ELR (cell line): ENCODE data around the gene TIGD2.
"Not testable (repeated sequence)": the region's sequence is repeated elsewhere in the genome, so short reads cannot be mapped to it uniquely, and the experiment has no call there.

Source experiments
- DNase-seq: peaks from one replicate; pipeline ENCODE4 v3.0.0-alpha.2; 2015; ENCODE audit warnings: low read depth

Gene TIGD2

DNA sequence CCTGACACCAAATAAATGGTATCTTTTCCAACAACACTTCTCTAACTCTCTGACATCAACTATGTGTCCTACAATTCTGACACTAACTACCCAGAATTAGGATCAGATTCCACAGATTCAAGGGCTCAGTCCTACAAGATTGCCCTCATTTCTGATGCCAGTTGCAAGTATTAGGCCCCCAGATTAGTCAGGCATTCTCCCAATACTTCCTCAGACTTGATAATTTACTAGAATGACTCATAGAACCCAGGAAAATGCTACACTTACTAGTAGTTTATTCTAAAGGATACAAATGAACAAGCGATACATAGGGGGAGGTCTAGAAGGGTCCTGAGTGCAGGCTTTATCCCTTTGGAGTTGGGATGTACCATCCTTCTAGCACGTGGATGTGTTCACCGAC, 8.5 kb downstream of the TIGD2 start:
- peak; percentile 63 for DNase-seq

DNA sequence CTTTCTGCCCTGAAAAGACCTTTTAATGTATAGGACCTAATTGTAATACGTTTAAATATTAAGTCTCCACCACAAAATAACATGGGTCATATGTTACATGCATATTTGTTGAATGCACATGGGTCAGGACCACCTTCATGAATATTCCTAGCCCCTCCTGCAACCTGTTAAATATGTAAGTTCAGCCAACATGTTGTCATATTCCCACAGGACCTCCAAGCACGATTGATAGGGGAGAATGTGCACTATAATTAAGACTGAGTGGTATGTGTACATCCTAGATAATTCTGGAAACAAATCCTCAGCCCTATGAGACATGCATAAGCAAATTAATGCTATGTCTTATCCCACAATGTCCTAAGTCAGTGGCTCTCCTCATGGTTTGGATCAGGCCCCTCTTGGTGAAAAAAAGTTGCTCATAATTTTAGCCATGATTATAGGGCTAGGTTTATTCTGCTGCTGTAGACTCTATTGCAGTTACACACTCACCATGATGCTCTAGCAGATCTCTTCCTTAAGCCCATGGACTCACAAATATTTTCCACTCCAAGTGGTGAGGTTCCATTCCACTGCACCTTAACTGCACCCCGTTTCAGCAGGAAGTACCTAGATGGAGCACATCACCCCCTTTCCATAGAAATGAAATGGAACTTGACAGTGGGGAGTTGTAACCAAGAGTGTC, 10.2 kb downstream of the TIGD2 start:
- no peak for DNase-seq

- DNase-seq: peak; percentile 36
Measured at GRCh38 chr4:89123451-89123851, 12.1 kb downstream of the TIGD2 start.

GRCh38 chr4:89125901-89126782, 14.8 kb downstream of the TIGD2 start:
- no peak for DNase-seq

- DNase-seq: peak; percentile 37
Measured at GRCh38 chr4:89129080-89129640, 17.8 kb downstream of the TIGD2 start.

DNA sequence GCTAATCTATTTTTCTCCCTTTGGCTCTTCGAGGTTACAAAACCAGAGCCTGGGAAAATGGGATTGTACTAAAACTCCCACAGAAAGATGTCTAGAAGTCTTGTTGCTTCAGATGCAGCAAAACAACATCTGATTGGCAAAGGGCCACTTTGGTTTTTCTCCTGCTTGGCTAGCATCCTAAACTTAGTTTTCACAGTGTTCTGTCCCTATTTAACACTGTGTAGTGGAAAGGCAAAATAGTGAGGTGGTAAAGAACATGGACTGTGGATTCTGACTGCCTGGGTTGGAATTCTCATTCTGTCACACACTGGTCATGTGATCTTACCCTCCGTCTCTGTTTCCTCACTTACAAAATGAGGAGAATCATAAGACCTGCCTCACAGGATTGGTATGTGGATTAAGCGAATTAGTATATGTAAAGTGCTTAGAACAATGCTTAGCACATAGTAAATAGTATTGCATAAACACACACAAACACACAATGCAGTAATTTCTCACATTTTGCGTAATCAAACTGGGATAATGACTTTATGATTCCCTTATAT, 23.5 kb downstream of the TIGD2 start:
- peak; percentile 76 for DNase-seq

DNA sequence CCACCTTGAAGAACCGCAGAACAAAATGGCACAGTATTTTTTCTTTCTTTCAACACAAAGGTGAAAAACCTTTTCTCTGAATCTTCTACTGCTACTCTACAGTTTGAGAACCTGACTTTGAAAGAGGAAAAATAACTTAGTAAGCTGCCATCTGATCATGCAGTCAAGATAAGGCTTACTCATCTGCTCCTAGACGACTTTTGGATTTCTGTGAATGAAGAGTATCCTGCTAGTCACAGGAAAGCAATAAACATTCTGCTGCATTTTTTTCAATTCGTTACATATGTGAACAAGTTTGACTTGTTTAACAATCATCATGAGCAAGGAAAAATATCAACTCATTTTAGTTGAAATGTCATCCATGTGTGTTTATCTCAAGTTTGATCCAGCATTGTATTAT, 25.2 kb downstream of the TIGD2 start:
- DNase-seq: peak; percentile 69

GRCh38 chr4:89137231-89137630, 25.9 kb downstream of the TIGD2 start:
- DNase-seq: no peak

DNA sequence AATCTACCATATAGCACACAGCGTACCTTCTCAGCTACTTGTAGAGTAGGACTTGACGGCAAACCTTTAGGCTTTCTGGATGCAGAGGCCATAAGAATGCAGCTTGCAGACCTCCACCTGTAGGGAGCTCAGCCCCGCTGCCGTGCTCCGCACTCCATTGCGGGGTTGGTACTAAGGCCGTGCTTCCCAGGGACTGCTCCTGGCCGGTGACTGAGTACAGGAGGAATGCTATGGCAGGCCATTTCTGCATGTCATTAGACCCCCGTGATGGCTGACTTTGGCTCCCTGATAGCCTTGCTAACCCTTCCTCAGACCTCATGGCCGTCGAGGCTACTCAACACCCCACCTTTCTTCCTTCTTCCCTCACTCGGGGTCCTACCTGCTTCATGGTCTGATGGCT, 26.4 kb downstream of the TIGD2 start:
- no peak for DNase-seq

DNA sequence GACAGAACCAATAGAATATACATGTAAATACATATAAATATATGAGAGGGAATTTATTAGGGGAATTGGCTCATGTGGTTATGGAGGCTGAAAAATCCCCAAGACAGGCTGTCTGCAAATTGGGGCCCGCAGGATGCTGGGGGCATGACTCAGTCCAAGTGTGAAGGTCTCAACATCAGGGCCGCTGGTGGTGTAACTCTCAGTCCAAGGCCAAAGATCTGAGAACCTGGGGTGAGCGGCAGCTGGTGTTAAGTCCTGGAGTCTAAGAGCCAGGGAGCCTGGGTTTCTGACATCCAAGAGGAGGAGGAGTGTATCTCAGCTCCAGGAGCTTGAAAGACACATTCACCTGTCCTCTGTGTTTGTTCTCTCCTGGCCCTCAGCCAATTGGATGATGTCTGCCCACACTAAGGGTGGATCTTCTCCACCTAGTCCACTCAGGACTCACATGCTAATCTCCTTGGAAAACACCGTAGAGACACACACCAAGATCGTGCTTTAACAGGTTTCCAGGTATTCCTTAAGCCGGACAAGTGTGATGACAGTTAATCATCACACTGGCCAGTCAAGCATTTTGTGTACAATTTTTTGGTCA, 28.9 kb downstream of the TIGD2 start:
- DNase-seq: peak; percentile 48

DNA sequence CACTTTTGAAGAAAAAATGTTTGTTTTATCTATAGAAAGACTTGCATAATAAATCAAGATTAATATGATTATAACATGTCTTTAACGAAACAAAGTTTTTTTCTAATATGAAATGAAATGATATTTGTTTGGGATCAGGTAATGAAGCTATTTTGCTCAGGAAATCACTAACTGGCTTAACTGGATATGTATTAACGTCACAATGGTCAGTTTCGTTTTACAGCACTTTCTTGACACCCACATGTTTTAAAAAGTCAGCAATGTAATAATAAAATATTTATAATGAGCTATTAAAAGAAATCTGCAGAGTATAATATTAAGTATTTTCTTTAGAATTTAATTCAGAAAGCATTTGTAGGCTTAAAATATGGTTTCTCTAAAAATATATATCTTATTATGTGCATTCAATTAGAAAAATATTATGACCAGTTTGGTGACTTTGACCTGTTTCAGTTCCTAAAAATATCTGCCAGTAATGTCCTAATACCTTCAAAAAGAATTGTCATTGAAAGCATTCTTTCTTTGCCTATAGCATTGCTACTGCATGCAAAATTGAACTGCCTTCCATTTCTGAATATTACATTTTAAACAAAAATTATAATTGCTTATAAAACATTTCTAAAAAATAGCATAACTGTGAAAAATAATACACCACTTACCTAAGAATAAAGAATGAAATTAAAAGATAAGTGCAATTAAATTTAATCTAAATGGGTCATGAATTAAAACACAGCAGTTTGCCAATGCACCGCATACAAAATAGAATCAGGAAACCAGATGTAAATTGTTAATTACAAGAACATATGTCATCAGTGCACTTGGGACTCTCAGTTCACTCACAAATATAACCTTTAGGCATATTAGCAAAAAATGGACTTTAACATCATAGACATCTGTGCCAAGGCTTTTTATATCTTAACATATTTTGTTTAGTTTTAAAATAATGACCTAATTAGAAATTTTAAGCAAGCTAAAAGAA, 31.6 kb downstream of the TIGD2 start:
- DNase-seq: no peak

DNA sequence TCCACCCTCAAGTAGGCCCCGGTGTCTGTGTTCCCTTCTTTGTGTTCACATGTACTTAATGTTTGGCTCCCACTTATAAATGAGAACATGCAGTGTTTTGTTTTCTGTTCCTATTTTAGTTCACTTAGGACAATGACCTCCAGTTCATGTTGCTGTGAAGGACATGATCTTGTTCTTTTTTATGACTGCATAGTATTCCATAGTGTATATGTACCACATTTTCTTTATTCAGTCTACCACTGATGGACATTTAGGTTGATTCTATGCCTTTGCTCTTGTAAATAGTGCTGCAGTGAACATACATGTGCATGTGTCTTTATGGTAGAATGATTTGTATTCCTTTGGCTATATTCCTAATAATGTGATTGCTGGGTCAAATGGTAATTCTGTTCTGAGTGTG, 33.3 kb downstream of the TIGD2 start:
- not testable (repeated sequence) for DNase-seq

DNA sequence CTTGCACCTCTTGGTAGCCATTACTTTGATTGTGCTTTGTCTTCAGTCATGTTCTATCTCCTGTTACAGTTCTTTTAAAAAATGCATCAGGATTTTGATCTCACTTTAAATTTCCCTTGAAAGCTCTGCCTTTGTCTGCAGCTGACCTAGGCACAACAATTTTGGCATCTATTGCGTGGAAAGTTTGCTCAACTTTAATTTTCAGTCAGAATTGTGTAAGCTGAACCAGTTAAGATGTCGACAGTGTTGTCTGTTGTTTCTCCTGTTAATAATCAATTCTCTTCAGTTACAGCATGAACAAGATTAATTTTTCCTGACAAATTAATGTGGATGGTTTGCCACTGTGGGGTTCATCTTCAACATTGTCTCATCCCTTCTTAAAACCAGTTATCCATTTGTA, 34.9 kb downstream of the TIGD2 start:
- DNase-seq: no peak

DNA sequence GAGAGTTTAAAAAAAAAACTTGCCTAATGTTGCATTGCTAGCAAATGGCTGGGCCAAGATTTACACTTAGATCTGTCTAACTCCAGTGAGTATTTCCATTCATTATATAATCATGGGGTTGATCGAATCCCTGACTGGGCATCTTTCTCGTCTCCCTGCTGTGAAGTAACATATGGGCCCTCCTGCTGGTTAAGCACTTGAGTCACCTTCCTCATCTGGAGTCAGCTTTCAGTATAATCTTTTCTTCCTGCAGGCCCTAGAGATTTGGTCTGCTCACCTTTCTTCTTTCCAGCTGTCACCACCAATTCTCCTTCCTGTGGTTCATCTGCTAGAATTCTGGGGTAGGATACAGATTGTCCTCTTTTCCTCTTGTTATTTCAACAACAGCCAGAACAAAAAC, 41.6 kb downstream of the TIGD2 start:
- DNase-seq: peak; percentile 37

DNA sequence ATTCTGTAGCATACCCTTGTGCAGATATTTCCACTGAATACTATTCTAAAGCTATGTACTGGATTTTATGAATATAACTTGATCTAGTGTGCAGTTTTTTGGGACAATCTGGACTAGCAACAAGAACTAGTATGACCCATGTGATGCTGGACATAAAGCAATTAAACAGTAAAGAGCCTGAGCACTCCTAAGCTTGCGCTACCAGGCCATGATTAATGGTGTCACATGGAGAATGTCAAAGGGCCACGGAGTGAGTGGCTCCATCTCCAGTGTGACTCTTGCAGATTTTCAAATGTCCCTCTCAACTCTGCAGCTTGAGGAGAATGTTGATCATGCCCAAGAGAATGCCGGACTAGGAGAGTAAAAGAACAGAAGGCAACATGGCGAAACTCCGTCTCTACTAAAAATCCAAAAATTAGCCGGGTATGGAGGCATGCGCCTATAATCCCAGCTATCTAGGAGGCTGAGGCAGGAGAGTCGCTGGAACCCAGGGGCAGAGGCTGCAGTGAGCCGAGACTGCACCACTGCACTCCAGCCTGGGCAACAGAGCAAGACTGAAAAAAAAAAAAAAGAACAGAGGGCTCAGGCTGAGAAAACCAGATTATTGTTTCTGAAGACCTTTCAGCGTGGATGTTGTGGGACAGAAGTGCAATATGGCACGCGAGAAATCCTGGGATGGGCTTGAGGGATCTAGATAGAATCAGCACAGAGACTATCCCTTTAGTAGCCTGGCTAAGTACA, 45.0 kb downstream of the TIGD2 start:
- no peak for DNase-seq

DNA sequence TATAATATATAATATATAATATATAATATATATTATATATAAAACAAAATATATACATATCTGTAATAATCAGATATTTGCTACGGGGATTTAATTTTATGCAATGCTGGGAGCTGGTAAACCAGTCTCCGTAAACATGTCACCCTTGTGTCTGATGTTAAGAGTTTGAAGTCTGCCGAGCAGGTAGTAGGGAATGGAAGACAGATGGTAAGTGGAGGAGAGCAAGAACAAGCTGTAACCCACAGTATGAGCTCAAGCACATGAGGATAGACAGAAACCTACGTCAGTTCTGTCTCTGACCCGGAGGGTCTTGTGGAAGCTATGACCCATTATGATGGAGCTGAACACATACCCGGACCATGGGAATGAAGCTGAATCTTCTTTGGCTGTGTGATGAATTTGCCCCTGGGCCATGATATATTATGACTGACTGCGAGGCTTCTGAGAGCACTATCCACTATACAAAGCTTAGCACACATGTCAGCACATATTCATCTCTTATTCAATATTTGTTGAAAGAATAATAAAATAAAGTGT, 46.2 kb downstream of the TIGD2 start:
- DNase-seq: peak; percentile 18

GRCh38 chr4:89158884-89159503, 47.7 kb downstream of the TIGD2 start:
- peak; percentile 66 for DNase-seq

GRCh38 chr4:89160806-89161205, 49.5 kb downstream of the TIGD2 start:
- no peak for DNase-seq

DNA sequence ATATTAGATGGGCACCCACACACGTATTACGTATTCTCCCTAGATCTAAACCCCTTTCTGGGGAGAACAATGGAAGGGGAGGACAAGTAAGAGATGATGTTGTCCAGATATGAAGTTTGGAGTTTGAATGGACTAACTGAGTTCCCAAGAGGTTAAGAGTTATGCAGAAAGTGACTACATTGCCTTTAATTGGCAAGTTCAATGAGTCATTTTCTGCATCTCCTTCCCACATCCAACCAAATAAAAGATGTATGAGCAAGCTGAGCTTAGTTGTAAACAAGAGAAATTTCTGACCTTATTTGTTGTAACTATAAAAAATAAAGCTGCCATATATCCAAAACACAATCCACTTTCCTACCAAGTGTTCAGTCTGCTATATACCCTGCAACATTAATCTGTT, 50.5 kb downstream of the TIGD2 start:
- DNase-seq: peak; percentile 38

GRCh38 chr4:89162496-89162895, 51.2 kb downstream of the TIGD2 start:
- no peak for DNase-seq
